ENCODE measurements around the gene CDC5L.

GRCh38 chr6:44352259-44352658 is 35.2 kb upstream of the CDC5L start:
- TF ChIP-seq EP300 (IDR thresholded peaks at IDR 0.05): no peak
- TF ChIP-seq CTCF (IDR thresholded peaks at IDR 0.05): no peak
- TF ChIP-seq POLR2A (IDR thresholded peaks at IDR 0.05): no peak

Data from tibial nerve (tissue), 4 donors.